ENCODE data around the gene TMC7. TPM values are rescaled to one million over a fixed set of nuclear protein-coding genes. Genes with fewer than 3 reads are reported as not detected.

TMC7 gene
- total and polyA plus RNA-seq, 2 experiments from 2014 or later, result 1.7 to 2.4 TPM

- no peak overlapping the region for H2AFZ ChIP-seq
- H3K27ac ChIP-seq (ENCODE audit: low read depth), result no peak overlapping the region
- H3K4me1 Mint-ChIP-seq, result 0 out of 3 replicates have a peak, but pooled peaks cover under 1% of the 10 kb centered on the region
Measured at GRCh38 chr16:18999045-18999393, 15.3 kb downstream of the TMC7 start.

More at GRCh38 chr16:18999045-18999393, 15.3 kb downstream of the TMC7 start:
- no peaks in the 10 kb centered on the region for H3K9me2 ChIP-seq (ENCODE audit: insufficient read depth)
- H3K4me1 ChIP-seq (ENCODE audit: insufficient read depth), result no peaks in the 10 kb centered on the region
- H3F3A ChIP-seq (replicated peaks; ENCODE audit: low read depth), result no peaks in the 10 kb centered on the region
- no peaks in the 10 kb centered on the region for H3K36me3 ChIP-seq (ENCODE audit: insufficient read depth)
- no peaks in the 10 kb centered on the region for H3K27me3 Mint-ChIP-seq (ENCODE audit: insufficient read depth, low read depth, poor library complexity)
- H3K27ac Mint-ChIP-seq, result no peak overlapping the region
- TF ChIP-seq, protein P1, sequence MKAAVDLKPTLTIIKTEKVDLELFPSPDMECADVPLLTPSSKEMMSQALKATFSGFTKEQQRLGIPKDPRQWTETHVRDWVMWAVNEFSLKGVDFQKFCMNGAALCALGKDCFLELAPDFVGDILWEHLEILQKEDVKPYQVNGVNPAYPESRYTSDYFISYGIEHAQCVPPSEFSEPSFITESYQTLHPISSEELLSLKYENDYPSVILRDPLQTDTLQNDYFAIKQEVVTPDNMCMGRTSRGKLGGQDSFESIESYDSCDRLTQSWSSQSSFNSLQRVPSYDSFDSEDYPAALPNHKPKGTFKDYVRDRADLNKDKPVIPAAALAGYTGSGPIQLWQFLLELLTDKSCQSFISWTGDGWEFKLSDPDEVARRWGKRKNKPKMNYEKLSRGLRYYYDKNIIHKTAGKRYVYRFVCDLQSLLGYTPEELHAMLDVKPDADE (IDR thresholded peaks at IDR 0.05), result no peak
- TF ChIP-seq NANOG (IDR thresholded peaks at IDR 0.05; ENCODE audit: borderline replicate concordance) (no peak), JUNB (IDR thresholded peaks at IDR 0.05; ENCODE audit: unreplicated experiment) (no peak), EZH2 (IDR thresholded peaks at IDR 0.05; ENCODE audit: low read depth, unreplicated experiment) (no peak), ZNF331 (CRISPR knock-in tag; IDR thresholded peaks at IDR 0.05; ENCODE audit: low read depth) (no peak), REST (IDR thresholded peaks at IDR 0.05; ENCODE audit: unreplicated experiment) (no peak), POLR2AphosphoS5 (IDR thresholded peaks at IDR 0.05; ENCODE audit: low read depth) (no peak), CREB1 (CRISPR knock-in tag; IDR thresholded peaks at IDR 0.05; ENCODE audit: low read depth) (no peak), CTCF (conservative IDR thresholded peaks at IDR 0.05; ENCODE audit: low read depth in 2 of 2) (no peak), STAT1 (IDR thresholded peaks at IDR 0.05; ENCODE audit: unreplicated experiment) (no peak), EZH2phosphoT487 (IDR thresholded peaks at IDR 0.05; ENCODE audit: unreplicated experiment) (no peak), ZNF114 (CRISPR knock-in tag; IDR thresholded peaks at IDR 0.05) (no peak)
- TF ChIP-seq, protein P2, sequence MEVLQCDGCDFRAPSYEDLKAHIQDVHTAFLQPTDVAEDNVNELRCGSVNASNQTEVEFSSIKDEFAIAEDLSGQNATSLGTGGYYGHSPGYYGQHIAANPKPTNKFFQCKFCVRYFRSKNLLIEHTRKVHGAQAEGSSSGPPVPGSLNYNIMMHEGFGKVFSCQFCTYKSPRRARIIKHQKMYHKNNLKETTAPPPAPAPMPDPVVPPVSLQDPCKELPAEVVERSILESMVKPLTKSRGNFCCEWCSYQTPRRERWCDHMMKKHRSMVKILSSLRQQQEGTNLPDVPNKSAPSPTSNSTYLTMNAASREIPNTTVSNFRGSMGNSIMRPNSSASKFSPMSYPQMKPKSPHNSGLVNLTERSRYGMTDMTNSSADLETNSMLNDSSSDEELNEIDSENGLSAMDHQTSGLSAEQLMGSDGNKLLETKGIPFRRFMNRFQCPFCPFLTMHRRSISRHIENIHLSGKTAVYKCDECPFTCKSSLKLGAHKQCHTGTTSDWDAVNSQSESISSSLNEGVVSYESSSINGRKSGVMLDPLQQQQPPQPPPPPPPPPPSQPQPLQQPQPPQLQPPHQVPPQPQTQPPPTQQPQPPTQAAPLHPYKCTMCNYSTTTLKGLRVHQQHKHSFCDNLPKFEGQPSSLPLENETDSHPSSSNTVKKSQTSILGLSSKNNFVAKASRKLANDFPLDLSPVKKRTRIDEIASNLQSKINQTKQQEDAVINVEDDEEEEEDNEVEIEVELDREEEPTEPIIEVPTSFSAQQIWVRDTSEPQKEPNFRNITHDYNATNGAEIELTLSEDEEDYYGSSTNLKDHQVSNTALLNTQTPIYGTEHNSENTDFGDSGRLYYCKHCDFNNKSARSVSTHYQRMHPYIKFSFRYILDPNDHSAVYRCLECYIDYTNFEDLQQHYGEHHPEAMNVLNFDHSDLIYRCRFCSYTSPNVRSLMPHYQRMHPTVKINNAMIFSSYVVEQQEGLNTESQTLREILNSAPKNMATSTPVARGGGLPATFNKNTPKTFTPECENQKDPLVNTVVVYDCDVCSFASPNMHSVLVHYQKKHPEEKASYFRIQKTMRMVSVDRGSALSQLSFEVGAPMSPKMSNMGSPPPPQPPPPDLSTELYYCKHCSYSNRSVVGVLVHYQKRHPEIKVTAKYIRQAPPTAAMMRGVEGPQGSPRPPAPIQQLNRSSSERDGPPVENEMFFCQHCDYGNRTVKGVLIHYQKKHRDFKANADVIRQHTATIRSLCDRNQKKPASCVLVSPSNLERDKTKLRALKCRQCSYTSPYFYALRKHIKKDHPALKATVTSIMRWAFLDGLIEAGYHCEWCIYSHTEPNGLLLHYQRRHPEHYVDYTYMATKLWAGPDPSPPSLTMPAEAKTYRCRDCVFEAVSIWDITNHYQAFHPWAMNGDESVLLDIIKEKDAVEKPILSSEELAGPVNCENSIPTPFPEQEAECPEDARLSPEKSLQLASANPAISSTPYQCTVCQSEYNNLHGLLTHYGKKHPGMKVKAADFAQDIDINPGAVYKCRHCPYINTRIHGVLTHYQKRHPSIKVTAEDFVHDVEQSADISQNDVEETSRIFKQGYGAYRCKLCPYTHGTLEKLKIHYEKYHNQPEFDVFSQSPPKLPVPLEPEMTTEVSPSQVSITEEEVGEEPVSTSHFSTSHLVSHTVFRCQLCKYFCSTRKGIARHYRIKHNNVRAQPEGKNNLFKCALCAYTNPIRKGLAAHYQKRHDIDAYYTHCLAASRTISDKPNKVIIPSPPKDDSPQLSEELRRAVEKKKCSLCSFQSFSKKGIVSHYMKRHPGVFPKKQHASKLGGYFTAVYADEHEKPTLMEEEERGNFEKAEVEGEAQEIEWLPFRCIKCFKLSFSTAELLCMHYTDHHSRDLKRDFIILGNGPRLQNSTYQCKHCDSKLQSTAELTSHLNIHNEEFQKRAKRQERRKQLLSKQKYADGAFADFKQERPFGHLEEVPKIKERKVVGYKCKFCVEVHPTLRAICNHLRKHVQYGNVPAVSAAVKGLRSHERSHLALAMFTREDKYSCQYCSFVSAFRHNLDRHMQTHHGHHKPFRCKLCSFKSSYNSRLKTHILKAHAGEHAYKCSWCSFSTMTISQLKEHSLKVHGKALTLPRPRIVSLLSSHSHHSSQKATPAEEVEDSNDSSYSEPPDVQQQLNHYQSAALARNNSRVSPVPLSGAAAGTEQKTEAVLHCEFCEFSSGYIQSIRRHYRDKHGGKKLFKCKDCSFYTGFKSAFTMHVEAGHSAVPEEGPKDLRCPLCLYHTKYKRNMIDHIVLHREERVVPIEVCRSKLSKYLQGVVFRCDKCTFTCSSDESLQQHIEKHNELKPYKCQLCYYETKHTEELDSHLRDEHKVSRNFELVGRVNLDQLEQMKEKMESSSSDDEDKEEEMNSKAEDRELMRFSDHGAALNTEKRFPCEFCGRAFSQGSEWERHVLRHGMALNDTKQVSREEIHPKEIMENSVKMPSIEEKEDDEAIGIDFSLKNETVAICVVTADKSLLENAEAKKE (CRISPR knock-in tag; IDR thresholded peaks at IDR 0.05), result no peak
- ATAC-seq (no peak), DNase-seq (ENCODE audit: low spot score) (no peak)
- no peak overlapping the region for H3K4me3 Mint-ChIP-seq
- no peak overlapping the region for H3K4me3 ChIP-seq
- H3K9me3 Mint-ChIP-seq, result no peaks in the 10 kb centered on the region; the same call in 1 of the 3 replicates
- no peaks in the 10 kb centered on the region for H4K20me1 ChIP-seq (replicated peaks; ENCODE audit: insufficient read depth)
- H3K36me3 Mint-ChIP-seq (ENCODE audit: low read depth), result 0 out of 3 replicates have a peak, but pooled peaks cover 8% of the 10 kb centered on the region
- H3K4me2 ChIP-seq, result no peak overlapping the region
- H3K27me3 ChIP-seq (ENCODE audit: insufficient read depth), result no peaks in the 10 kb centered on the region
- no peaks in the 10 kb centered on the region for H3K79me2 ChIP-seq (replicated peaks; ENCODE audit: insufficient read depth)

Measured in GM23338 (cell line).